Left colon (tissue), 2 donors: ENCODE measurements around the gene YEATS4. TPM values are rescaled to one million over a fixed set of nuclear protein-coding genes. Genes with fewer than 3 reads are reported as not detected.

Source experiments
- ATAC-seq: fragments of 200-7000 bp; cut with Tn5 transposase; one replicate; pipeline ENCODE4 v1.9.1; 2020; ENCODE audit warnings: mild to moderate bottlenecking, moderate library complexity
- DNase-seq, 2 donors: peaks; one replicate each; pipeline ENCODE4 v3.0.0-alpha.2; 2020
- intact Hi-C, 2 donors: fragments of 100-400 bp; cut with DNase I in 1 of 2; cut with micrococcal nuclease in 1 of 2; formaldehyde crosslinking; loops; one replicate each; pipeline versions ENCODE4 v1.11.2 to v1.14.0; 2022; cut with DNase I, micrococcal nuclease
- total RNA-seq, 2 donors: library from RNA; stranded (reverse); fragmentation: NEBNext Ultra II Directional; extraction: Animal tissue kit (Norgen Biotek cat#: 25700); gene quantifications; one replicate each; pipeline ENCODE4 v1.2.1, GENCODE V29; 2021
- donor health status: DM: no; HTN: no; CAD: no.
- donor health status: DM: yes; HTN: yes; CAD: no.

YEATS4 gene
- total RNA-seq, 2 donors from 2014 or later = 7.3 to 11.6 TPM

DNA sequence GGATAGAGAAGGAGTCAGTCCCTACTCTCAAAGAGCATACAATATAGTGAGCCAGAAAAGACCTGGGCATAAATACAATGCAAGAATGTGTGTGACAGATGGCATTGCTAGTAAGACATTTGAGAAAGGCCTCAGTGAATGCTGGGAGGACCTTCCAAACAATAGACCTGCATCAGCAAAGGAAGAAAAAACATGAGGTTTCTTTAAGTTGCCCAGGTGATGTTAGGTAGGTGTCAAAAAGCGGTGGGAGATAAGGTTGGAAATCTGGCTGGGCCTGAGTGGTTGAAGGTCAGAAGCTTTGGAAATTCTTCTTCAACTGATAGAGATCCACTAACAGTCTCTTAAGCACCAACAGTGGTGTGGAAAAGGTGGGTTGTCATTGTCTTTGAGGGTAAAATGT, 60.2 kb downstream of the YEATS4 start:
- no peak for ATAC-seq
- DNase-seq = no peak
- intact Hi-C loops = no loop called here

DNA sequence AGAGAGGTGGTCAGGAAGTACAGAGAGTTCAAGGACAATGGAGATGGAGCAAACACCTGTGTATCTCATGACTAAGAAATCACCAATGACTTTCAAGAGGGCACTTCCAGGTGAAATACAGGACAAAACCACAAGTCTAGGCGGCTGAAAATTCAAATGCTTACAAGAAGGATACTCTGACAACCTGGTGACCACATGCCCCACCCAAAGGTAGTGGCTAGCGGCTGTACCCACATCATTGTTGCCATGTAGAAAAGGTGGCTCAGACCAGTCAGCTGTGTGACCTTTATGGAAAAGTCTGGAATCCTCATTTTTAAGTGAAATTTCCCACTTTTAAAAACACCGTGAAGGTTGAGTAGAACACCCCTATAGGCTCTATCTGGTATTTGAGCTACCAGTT, 62.0 kb downstream of the YEATS4 start:
- intact Hi-C loops = no loop called here
- ATAC-seq = no peak
- DNase-seq = no peak

DNA sequence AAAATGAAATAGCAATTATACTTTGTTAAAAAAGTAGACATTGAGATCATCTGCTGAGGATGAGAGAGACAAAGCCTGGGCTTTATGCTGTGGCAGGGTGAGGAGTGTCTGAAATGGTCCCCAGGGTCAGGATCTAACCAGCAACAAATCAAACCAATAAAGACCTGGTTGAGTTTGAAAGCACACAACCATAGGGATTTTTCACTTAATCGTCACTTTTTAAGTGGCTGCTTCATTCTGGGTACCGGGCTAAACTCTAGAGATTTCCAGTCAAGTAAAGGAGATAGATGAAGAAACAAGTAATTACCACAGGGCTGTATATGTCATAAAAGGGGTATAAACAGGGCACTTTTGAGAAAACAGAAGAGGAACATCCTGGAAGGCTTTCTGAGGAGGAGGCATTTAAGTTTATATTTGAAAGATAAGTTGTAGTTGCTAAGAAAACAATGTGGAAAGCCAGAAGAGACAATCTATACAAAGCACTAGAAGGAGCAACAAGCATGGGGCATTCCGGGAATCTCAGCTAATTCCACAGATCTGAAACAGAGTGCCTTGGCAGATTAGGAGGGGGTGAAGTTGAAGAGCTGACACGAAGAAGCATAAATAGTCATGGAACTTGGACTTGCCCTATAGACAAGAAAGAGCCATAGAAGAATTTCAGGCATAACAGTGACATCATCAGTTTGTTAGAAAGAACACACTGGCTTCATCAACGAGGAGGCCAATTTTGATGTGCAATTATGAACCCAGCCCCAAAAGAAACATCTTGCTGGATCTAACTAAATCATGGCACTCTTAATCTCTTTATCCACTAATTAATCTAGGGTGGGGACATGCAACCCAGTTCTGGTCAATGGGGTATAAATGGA, 63.7 kb downstream of the YEATS4 start:
- DNase-seq (no peak), ATAC-seq (no peak)
- intact Hi-C loops = no loop called here

DNA sequence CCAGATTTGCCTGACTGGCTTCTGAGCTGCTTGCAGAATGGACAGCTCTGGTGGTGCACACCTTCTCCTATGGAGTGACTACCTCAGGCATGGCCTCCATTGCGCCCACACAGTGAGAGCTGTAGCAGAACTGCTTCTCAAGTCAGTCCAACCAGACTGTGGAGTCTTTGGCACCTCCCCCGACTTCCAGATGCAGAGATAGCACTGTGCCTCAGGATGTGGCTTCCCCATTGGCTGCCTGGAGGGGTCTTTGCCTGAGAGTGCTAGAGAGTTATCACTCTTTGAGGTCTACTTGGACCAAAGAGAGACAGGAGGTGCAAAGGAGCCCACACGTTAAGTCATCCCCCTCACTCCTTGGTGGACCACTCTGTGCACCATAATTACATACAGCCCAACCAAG, 65.9 kb downstream of the YEATS4 start:
- DNase-seq (no peak), ATAC-seq (no peak)
- intact Hi-C loops = no loop called here

DNA sequence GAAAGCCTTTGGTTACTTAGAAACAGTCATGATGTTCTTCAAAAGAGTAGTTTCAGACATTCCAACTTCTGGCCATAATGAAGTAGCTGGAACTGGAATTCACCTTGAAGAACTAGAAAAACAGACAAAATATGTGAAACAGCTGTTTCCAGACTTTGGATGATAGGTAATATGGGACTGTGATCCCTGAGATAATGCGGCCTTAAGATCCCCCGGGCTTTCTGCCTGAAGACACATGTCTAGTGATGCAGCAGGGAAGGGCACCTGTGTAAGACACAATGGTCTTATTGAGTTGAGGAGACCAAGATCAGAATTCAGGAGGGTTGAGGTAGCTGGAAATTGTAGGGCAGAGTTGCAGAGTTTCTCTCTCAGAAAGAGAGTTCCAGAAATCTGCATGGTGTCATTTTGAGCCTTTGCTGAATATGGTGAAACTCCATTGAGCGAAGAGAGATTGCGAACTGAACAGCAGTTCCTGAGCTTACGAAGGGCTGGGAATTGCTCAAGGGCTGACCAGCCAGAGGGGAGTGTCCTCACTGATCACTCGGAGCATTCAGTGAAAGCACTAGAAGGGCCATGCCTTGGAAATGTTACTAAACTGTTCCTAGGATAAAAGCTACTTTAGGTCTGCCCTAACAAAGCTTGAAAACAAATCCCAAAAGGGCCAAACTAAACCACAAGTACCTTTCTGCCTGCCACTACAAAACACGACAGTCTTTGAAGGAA, 69.0 kb downstream of the YEATS4 start:
- intact Hi-C loops = no loop called here
- ATAC-seq (no peak), DNase-seq (no peak)

DNA sequence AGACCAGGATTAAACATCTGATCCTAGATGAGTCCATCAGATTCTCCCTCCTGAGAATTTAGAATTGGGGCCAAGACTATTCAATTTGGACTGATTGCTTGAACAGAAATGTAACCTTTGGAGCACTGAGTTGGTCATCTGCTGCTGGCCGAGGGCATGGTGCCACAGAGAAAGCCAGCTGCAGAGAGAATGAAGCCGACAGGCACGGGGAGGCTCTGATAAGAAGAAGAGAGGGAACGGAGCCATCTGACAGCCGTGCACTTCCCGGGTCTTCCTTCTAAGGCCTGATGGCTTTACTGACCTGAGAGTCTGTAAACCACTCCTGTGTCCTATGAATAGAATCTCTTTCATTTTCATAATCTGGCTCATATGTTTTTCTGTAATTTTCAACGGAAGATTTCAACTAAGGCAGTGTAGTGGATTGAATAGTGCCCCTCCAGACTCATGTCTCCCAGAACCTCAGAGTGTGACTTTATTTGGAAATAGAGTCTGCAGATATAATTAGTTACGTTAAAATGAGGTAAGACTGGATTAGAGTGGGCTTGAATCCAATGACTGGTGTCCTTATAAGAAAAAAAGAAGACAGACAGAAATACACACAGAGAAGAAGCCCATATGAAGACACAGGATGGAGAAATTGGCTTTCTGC, 71.5 kb downstream of the YEATS4 start:
- ATAC-seq (no peak), DNase-seq (no peak)

DNA sequence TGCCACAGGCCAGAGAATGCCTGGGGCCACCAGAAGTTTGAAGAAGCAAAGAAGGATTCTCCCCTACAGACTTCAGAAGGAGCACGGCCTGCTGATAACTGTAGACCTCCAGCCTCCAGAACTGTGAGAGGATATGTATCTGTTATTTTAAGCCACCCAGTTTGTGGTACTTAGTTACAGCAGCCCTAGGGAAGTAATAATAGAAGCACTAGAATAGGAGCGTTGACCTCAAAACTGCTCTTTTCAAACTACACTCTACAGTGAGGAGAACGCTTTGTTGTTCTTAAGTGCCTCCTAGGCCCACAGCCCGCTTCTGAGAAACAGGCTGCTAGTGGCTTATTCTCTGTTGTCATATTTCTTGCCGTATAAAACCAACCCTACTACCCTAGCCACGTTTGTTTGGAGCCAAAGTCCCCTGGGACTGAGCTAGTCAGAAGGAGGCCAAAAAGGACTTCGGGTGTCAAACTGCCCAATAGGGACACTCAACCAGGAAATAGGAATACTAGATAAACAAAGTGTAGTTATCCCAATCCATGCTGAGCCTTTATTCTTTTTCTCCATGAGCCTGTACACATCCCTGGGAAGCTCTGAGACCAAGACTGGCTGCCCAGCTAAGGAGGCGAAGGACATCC, 72.2 kb downstream of the YEATS4 start:
- ATAC-seq (no peak), DNase-seq (no peak)
- intact Hi-C loops = no loop called here

More for the DNA sequence above, 71.5 kb downstream of the YEATS4 start:
- intact Hi-C loops = no loop called here

DNA sequence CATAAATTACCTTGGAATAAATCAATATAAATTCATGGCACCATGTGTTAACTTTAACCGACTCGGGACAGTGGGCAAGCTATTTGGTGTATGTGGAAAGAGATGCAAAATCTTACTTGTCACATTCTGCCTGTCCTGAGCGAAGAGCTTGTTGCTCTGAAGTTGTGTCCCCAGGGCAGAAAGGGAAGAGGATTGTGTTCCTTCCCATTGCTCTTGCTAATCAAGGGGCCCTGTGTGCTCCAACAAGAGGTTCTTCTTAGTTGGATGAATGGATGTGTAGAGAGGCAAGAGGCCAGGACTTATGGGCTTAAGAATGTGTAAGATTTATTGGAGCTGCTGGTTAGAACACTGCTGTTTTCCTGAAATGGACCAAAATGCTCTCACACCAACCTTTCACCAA, 74.1 kb downstream of the YEATS4 start:
- intact Hi-C loops = no loop called here
- ATAC-seq (no peak), DNase-seq (no peak)

DNA sequence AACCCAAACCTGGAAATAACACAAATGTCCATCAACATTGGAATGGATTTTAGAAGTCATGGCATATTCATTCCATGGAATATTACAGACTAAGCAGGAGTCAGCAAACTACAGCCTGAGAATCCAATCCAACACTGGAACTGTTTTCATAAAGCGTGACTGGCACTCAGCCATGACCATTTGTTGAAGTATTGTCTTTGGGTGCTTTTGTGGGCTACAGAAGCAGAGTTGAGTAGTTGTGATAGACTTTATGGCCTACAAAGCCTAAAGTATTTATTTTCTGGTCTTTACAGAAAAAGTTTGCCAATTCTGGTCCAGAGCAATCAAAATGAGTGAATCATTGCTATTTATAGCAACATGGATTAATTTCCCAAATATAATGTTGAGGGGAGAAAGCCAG, 76.1 kb downstream of the YEATS4 start:
- ATAC-seq (no peak), DNase-seq (no peak)
- intact Hi-C loops = no loop called here

DNA sequence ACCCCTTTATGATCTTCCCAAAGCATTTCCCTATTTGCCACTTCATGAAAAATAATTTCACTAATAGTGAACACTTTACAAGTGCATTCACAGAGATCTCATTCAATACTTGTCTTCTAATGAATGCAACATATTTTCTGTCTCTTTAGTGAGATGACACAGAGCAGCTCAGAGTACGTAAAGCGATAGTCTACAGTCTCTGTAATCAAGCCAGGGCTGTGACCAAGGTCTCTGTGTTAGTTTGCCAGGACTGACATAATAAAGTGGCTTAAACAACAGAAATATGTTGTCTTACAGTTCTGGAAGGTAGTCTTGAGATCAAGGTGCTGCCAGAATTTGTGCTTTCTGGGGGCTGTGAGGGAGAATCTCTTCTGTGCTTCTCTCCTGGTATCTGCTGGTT, 77.5 kb downstream of the YEATS4 start:
- intact Hi-C loops = no loop called here
- DNase-seq = no peak
- no peak for ATAC-seq

DNA sequence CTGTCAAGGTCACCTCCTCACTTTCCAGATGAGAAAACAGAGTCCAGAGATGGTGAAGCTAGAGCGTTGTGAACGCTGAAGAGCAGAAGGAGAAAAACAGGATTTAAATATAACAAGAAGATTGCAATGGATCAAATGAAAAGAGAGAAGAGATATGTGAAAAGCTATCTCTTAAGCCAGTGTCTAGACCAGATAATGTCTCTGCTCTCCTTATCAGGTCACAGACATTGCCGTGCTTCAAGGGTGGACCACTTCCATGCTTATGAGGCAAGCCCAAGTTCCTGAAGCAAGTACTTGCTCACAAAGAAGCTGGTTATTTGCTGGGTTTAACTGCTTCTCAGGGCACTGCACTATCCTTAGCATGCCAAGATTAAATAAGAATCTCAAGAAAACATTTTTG, 79.0 kb downstream of the YEATS4 start:
- ATAC-seq = no peak
- intact Hi-C loops = no loop called here
- DNase-seq = no peak

DNA sequence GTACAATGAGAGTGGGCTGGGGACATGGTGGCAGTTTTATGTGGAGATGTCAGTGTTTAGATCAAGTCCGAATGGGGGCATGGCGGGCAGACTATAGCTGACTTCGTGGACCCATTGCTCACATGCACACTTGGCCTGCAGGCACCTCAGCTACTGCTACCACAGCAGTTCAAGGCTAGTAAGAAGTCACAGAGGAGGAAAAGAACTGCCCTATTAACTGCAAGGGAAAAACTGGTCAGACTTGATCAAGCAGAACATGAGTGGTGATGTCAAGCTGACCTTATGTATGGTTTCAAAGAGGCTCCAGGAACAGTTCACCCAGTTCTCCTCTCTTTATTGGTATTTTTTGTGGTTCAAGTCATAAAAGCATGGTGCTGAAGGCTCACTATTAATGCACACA, 80.5 kb downstream of the YEATS4 start:
- DNase-seq (no peak), ATAC-seq (no peak)
- intact Hi-C loops = no loop called here

Other genes starting within 250 kb of the YEATS4 start
- gene CPSF6, start 120.2 kb upstream of the YEATS4 start, total RNA-seq = 10 to 100 TPM; 44.9 to 51.5 TPM
- gene LYZ, start 11.4 kb upstream of the YEATS4 start, total RNA-seq = 10 to 100 TPM; 14.3 to 97.8 TPM
- gene FRS2, start 110.6 kb downstream of the YEATS4 start, total RNA-seq = 10 to 100 TPM; 25.8 TPM
- gene CCT2, start 225.7 kb downstream of the YEATS4 start, total RNA-seq = 100 to 1,000 TPM in 1 of 2 donors, 10 to 100 TPM in 1; 95.7 to 108 TPM